Activated CD8-positive, alpha-beta memory T cell treated with anti-CD3 and anti-CD28 coated beads, Interleukin-2, amount 50 U/mL, for 24 hours (primary cell): ENCODE measurements around the gene NCF2.

Experiments
- DNase-seq: peaks from one replicate; pipeline ENCODE4 v3.0.0-alpha.2; 2020; ENCODE audit errors: extremely low read depth

NCF2 gene

GRCh38 chr1:183551924-183552323 lies 38.3 kb downstream of the NCF2 start:
- DNase-seq: no peak

DNA sequence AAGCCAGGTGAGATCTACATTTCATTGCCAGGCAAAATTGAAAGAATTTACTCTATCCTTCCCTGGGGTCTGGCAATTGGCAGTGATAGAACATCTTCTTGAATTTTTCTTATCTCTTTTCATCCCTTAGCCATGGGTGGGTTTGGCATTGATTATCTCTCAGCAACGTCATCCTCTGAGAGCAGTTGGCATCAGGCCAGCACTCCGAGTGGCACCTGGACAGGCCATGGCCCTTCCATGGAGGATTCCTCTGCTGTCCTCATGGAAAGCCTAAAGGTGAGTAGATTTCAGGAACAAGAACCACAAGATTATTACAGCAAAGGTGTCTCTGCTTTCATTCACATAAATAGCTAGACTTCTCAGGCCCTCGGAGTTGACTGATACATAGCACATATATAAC lies 39.3 kb downstream of the NCF2 start:
- DNase-seq: no peak

DNA sequence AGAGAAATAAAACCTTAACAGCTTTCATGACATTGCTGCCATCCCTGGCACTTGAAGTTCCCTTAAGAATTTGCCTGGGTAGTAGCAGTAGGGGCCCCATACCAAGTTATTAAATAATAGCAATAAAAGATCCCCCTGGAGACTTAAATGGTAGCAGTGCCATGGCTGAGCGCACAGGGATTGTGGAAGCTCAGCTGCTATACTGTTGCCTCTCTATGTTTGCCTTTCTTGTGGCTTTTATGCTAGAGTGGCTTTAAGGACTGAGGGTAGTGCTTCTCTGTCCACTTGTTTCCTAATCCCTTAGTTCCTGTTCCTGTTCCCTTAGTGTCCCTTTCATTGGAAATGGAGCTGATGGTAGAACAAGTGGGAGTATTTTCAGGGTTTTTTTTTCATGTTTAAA lies 42.1 kb downstream of the NCF2 start:
- DNase-seq: no peak

GRCh38 chr1:183546427-183546826 lies 43.8 kb downstream of the NCF2 start:
- DNase-seq: no peak

DNA sequence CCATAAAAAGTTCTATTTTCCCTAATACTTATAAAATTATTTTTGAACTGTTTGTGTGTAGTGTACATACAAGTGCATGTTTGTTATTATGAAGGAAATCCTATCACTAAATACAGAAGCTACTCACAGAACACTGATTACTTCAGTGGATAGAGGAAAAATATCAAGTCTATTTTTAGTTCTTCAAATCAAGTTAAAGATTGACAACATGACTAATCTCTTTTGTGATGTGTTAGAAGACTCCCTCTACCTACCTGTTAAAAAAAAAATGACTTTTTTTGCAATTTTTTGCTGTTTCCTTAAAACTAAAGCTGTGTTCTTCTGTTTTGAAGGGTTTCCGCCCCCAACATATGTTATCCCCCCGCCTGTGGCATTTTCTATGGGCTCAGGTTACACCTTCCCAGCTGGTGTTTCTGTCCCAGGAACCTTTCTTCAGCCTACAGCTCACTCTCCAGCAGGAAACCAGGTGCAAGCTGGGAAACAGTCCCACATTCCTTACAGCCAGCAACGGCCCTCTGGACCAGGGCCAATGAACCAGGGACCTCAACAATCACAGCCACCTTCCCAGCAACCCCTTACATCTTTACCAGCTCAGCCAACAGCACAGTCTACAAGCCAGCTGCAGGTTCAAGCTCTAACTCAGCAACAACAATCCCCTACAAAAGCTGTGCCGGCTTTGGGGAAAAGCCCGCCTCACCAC lies 45.5 kb downstream of the NCF2 start:
- no peak for DNase-seq

DNA sequence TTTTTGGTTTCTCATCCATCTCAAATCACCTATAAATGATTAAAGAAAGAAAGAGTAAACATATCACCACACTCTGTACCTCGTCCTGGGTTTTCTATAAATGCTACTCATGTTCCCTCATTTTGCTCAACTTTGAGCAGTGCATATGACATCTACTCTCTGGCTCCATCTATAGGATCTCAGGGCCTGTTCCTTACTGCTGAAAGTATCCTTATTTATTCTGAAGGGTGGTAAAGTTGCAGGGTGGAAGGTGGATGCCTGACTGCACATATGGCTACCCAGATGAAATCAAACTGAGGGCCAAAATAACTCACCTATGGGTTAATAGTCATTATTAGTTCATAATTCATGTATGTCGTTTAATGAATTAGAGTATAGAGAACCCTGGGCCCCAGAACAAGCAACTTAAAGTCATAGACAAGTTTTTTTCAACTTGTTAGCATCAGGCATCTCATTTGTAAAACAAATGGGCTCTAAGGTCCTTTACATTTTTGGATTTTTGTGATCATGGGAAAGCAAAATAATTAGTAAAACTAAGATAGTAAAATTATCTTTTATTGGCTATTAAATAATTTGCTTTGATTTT lies 46.5 kb downstream of the NCF2 start:
- no peak for DNase-seq

DNA sequence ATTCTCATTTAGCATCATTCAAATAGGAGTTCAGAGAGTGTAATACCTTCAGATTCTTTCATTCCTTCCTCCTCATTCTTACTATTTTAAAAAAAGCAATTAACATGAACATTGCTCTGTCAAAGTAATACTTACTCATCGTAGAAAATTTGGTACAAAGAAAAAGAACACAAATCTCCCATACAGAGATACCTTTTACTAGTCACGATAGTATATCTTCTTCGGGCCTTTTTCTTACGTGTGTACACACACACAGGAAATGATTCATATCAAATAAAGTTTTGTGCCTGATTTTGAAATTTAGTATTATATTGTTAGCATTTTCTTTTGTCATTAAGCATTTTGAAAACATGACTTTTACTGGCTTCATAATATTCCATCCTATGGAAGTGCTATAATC lies 52.9 kb downstream of the NCF2 start:
- DNase-seq: no peak

- no peak for DNase-seq
Measured at GRCh38 chr1:183533617-183534174, 56.6 kb downstream of the NCF2 start.

- DNase-seq: no peak
Measured at GRCh38 chr1:183528577-183528976, 61.7 kb downstream of the NCF2 start.

DNA sequence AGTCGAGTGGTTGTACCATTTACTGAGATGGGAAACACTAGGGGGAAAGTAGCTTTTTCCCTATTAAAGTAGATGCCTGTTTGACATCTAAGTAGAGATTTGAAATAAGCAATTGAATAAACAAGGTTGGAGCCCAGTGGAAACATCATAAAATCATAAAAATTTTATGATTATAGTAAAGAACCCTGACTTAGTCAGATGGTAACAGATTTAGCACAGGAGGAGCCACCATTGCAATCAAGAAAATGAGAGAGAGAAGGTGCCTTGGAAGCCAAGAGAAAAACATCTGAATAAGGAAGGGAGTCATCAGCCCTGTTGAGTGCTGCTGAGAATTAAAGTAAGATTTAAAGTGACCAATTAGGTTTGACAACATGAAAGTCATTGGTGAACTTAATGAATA lies 68.2 kb downstream of the NCF2 start:
- no peak for DNase-seq

DNA sequence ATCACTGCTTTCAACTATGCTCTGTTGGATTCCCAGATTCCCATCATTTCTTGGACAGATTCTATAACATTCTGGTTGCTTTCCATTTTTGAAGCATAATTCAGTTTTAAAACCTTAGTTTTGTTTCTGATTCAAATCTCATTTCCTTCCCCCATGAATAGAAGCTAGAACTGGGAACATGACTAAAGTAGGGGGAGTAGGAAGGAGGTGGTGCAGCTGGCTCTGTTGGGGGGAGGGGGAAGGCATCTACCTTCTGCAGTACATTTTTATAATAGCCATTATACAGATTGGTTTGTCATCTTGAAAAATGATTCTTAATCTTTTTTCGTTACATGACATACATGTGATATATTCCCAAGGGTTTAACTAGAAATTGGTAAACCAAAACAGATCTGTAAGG lies 69.9 kb downstream of the NCF2 start:
- no peak for DNase-seq

- DNase-seq: no peak
Measured at GRCh38 chr1:183517401-183517800, 72.9 kb downstream of the NCF2 start.

DNA sequence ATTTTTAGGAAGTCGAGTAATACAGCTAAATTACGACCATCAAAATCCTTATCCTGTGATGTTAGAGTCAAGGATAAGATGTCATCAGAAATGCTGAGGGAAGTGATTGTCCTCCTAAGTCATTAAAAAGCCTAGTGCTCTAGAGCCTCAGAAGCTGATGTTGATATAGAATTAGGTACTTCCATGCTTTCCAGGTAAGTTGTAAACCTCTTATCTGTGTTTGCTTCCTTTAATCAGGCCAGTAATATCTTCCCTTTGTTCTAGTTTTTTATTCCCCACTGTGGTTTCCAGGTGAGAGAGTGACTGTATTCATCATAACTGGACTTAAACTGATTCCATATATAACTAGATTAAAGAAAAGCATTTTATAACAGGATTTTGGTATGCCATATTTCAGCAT lies 73.5 kb downstream of the NCF2 start:
- no peak for DNase-seq

DNA sequence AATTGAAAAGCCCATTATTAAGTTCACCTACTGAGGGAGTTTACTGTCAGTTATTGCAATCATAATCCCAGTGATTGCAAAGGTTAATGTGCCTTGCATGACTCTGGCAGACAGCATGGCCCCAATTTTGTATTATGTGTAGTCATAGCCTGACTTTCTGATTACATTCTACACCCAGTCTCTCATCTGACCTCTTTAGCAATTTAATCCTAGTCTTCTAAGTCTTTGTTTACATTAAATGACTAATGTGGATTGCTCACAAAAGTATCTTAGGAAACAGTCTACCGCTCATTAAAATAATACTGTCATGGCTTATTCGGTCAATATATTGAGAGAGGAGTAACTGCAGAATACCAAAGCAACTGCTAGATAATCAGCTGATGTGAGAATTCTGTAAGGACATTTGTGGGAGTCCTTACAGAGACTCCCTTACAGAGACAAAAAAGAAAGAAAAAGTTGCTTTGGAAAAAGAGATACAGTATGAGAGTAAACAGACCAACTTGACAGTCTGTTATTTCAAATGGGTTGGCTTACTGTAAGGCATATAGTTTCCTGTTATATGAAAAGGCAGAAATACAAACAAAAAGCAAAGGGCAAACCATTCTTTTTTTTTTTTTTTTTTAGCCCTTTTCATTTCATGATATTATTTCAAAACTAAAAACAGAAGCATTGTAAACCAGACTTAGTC lies 75.1 kb downstream of the NCF2 start:
- no peak for DNase-seq

DNA sequence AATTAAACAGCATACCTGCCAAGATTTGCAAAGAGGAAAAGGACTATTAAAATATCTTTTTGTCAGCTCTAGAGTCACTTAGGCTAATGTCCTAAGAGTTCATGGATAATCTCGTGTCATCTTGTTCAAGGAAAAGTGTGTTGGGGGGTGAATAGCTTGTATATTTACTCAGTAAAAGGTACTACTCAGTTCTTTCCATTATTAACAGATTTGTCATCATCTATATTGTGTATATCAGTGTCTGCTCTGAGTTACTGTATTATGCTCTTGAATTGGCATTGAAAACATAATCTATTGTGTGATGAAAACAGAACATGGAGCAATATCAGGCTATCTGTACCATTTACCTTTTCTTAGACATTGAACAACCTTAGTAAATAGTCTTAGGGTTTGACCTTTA lies 76.0 kb downstream of the NCF2 start:
- no peak for DNase-seq

GRCh38 chr1:183512450-183512849 lies 77.8 kb downstream of the NCF2 start:
- no peak for DNase-seq

- no peak for DNase-seq
Measured at GRCh38 chr1:183508694-183509093, 81.6 kb downstream of the NCF2 start.

GRCh38 chr1:183506561-183506960 lies 83.7 kb downstream of the NCF2 start:
- DNase-seq: no peak
